BJ (cell line): ENCODE results near the gene STAT2. TPM values are rescaled to one million over a fixed set of nuclear protein-coding genes. Genes with fewer than 3 reads are reported as not detected.
A peak's percentile ranks its signal among the peaks of the same experiment; 100 is the strongest.

ENCODE experiments used
- CTCF ChIA-PET: fragments of 350-600 bp; formaldehyde crosslinking; extraction: SDS; loops from one replicate; lab custom pipeline; 2021; ENCODE audit warnings: antibody characterized with exemption, inconsistent platforms; lab: Yijun Ruan, JAX
- POLR2A ChIA-PET: fragments of 300-600 bp; sonication (Branson Sonifier 250); formaldehyde crosslinking; extraction: SDS; loops from one replicate; lab custom pipeline; 2021; ENCODE audit warnings: antibody characterized with exemption; lab: Charles Lee
- DNase-seq: peaks from one replicate; pipeline ENCODE4 v3.0.0-alpha.2; 2011; ENCODE audit warnings: low read depth
- H3K27me3 ChIP-seq: 2 replicates; pipeline ENCODE4 v1.6.0; 2011; ENCODE audit warnings: low read length; ENCODE audit not compliant: control insufficient read depth, insufficient read depth
- H3K36me3 ChIP-seq: 2 replicates; pipeline ENCODE4 v1.5.1; 2011; ENCODE audit warnings: low read length; ENCODE audit not compliant: control insufficient read depth, insufficient read depth
- H3K4me3 ChIP-seq: 2 replicates; pipeline ENCODE4 v1.5.1; 2011; ENCODE audit warnings: low read depth, mild to moderate bottlenecking, control low read depth, low read length
- CTCF ChIP-seq: IDR thresholded peaks from 2 replicates; pipeline ENCODE4 v1.5.1; 2011; ENCODE audit warnings: low read depth, mild to moderate bottlenecking, control low read depth, inconsistent platforms, low read length, moderate library complexity; ENCODE audit not compliant: insufficient read depth
- polyA plus RNA-seq: library from polyadenylated mRNA; depleted of rRNA; stranded (reverse); fragments of >200 nt; gene quantifications from 2 replicates; pipeline ENCODE4 v1.2.3, GENCODE V29; 2011

Gene STAT2
- polyA plus RNA-seq, 1 experiment, result 154 TPM

GRCh38 chr12:56304872-56305590, 54.9 kb downstream of the STAT2 start:
- no peak for DNase-seq
- CTCF ChIA-PET, result no interaction called here
- Histone ChIP-seq H3K36me3 (peaks cover 3% of the 10 kb centered on the region; the same call in 1 of the 2 replicates), H3K27me3 (no peaks in the 10 kb centered on the region), H3K4me3 (no peak overlapping the region)
- TF ChIP-seq CTCF, result no peak
- POLR2A ChIA-PET, result no interaction called here

GRCh38 chr12:56304276-56304675, 55.6 kb downstream of the STAT2 start:
- TF ChIP-seq CTCF, result no peak
- no peaks in the 10 kb centered on the region for H3K27me3 ChIP-seq
- ChIA-PET POLR2A (no interaction called here), CTCF (no interaction called here)
- no peak for DNase-seq
- no peak overlapping the region for H3K4me3 ChIP-seq
- peaks cover 3% of the 10 kb centered on the region; the same call in 1 of the 2 replicates for H3K36me3 ChIP-seq

- POLR2A ChIA-PET, result no interaction called here
- DNase-seq, result no peak
- CTCF ChIA-PET, result interaction anchor here (0.9 to 1.4 kb wide), 5 partner anchors 14 to 93 kb away, joined by 3 to 5 read pairs (median 3); partner anchors contain the start of genes COQ10A and PAN2
- Histone ChIP-seq H3K27me3 (no peaks in the 10 kb centered on the region), H3K36me3 (peaks cover 1% of the 10 kb centered on the region; the same call in 1 of the 2 replicates), H3K4me3 (peak overlapping the region; percentile 85)
- TF ChIP-seq CTCF, result no peak
Measured at GRCh38 chr12:56300644-56301464, 59.1 kb downstream of the STAT2 start.

GRCh38 chr12:56299853-56300643, 59.9 kb downstream of the STAT2 start, which contains the start of gene CS:
Gene CS, minus strand, starts transcription at chr12:56300330. Its CDS starts 129 bp downstream, at chr12:56300201.
- POLR2A ChIA-PET, result no interaction called here
- Histone ChIP-seq H3K36me3 (peaks cover 1% of the 10 kb centered on the region; the same call in 1 of the 2 replicates), H3K27me3 (no peaks in the 10 kb centered on the region), H3K4me3 (peak within 1 kb of the TSS; percentile 85)
- CTCF ChIA-PET, result interaction anchor here (0.9 to 2.4 kb wide), 7 partner anchors 10 to 181 kb away, joined by 3 to 7 read pairs (median 4); partner anchors contain the start of gene COQ10A
- no peak for TF ChIP-seq CTCF
- DNase-seq, result peak; percentile 73
